ENCODE results near the gene PCBP3. TPM values are rescaled to one million over a fixed set of nuclear protein-coding genes. Genes with fewer than 3 reads are reported as not detected.

Gene PCBP3
- polyA plus RNA-seq, 1 donor from 2014 or later, result 1.4 TPM

DNA sequence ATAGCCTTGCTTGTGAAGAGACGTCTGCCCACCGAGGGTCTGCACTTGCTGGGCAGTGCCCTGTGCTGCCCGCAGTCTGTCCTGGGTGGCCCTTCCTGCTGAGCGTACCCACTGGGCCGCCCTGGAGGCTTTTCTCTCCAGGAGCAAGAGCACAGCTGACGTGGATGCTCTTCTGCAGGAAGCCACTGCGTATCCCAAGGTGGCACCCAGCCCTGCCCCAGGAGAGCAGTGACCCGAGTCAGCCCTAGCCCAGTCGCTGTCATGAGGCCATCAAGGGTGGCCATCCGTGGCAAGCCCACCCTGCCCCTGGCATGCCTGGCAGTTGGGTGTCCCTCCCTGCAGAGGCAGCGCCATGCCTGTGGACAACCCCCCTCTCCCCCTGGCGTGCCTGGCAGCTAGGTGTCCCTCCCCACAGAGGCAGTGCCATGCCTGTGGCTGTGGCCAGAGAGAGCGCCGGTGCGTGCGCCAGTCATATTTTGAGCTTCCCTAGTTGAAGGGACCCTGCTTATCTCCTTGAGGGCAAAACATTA is 286.8 kb downstream of the PCBP3 start:
- Mint-ChIP-seq H3K36me3 (no peaks in the 10 kb centered on the region), H3K4me1 (no peaks in the 10 kb centered on the region), H3K27ac (no peak overlapping the region), H3K9me3 (no peaks in the 10 kb centered on the region), H3K27me3 (peaks cover 8% of the 10 kb centered on the region), H3K4me3 (no peak overlapping the region)

DNA sequence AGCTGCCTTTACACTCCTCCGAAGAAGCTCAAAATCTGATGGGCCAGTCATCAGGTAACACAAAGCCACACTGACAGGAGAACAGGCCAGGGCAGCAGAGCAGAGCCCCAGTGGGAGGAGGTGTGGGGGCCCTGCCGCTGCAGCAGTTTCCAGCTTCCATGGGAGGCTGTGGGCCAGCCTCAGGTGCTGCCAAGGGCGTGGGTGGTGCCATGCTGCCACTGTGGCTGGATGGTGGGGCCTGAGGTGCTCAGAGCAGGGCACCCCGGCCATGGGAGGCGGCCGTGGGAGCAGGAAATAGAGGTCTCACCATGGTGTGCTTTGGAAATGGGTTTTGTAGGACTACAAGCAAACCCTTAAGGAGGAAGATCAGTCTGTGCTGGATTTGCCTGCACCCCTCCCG is 287.3 kb downstream of the PCBP3 start:
- Mint-ChIP-seq H3K4me3 (no peak overlapping the region), H3K27ac (no peak overlapping the region), H3K4me1 (no peaks in the 10 kb centered on the region), H3K9me3 (no peaks in the 10 kb centered on the region), H3K36me3 (no peaks in the 10 kb centered on the region), H3K27me3 (peaks cover 8% of the 10 kb centered on the region)

GRCh38 chr21:45931397-45931969 is 288.0 kb downstream of the PCBP3 start:
- no peaks in the 10 kb centered on the region for H3K36me3 Mint-ChIP-seq

GRCh38 chr21:45932922-45933502 is 289.5 kb downstream of the PCBP3 start:
- H3K27me3 Mint-ChIP-seq, result peaks cover 8% of the 10 kb centered on the region
- no peaks in the 10 kb centered on the region for H3K4me1 Mint-ChIP-seq
- peaks cover 2% of the 10 kb centered on the region for H3K36me3 Mint-ChIP-seq
- H3K4me3 Mint-ChIP-seq, result no peak overlapping the region
- H3K27ac Mint-ChIP-seq, result no peak overlapping the region
- no peaks in the 10 kb centered on the region for H3K9me3 Mint-ChIP-seq

More at GRCh38 chr21:45931397-45931969, 288.0 kb downstream of the PCBP3 start:
- Mint-ChIP-seq H3K4me3 (no peak overlapping the region), H3K9me3 (no peaks in the 10 kb centered on the region), H3K27me3 (peaks cover 8% of the 10 kb centered on the region), H3K27ac (no peak overlapping the region), H3K4me1 (no peaks in the 10 kb centered on the region)

DNA sequence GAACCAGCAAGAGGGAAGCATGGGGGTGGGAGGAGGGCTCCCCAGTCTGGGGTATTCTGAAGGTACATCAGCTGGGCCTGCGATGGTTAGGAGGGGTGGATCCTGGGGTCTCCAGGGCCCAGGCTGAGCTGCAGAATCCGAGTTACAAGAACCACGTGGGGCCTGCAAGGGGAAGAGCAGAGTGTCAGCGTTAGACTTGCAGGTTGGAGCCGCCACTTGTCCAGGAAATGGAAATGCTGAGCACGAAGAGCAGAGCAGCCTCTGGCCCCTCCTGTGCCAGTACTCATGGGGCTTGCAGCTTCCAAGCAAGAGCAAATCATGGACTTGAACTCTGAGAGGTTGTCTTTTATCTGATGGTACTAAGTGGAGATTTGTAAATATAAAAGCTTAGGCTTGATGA is 290.6 kb downstream of the PCBP3 start:
- Mint-ChIP-seq H3K4me1 (no peaks in the 10 kb centered on the region), H3K27ac (no peak overlapping the region), H3K36me3 (peaks cover 2% of the 10 kb centered on the region), H3K9me3 (no peaks in the 10 kb centered on the region), H3K4me3 (no peak overlapping the region), H3K27me3 (peaks cover 8% of the 10 kb centered on the region)

GRCh38 chr21:45934554-45934953 is 291.0 kb downstream of the PCBP3 start:
- Mint-ChIP-seq H3K4me3 (no peak overlapping the region), H3K9me3 (no peaks in the 10 kb centered on the region), H3K27me3 (peaks cover 8% of the 10 kb centered on the region), H3K36me3 (peaks cover 2% of the 10 kb centered on the region), H3K27ac (no peak overlapping the region), H3K4me1 (no peaks in the 10 kb centered on the region)

- peaks cover 2% of the 10 kb centered on the region for H3K36me3 Mint-ChIP-seq
- H3K4me1 Mint-ChIP-seq, result no peaks in the 10 kb centered on the region
- H3K27me3 Mint-ChIP-seq, result peaks cover 8% of the 10 kb centered on the region
- no peaks in the 10 kb centered on the region for H3K9me3 Mint-ChIP-seq
- H3K4me3 Mint-ChIP-seq, result no peak overlapping the region
- H3K27ac Mint-ChIP-seq, result no peak overlapping the region
Measured at GRCh38 chr21:45935628-45936027, 292.1 kb downstream of the PCBP3 start.

- Mint-ChIP-seq H3K27ac (no peak overlapping the region), H3K36me3 (peaks cover 2% of the 10 kb centered on the region), H3K9me3 (no peaks in the 10 kb centered on the region), H3K4me1 (no peaks in the 10 kb centered on the region), H3K27me3 (no peaks in the 10 kb centered on the region), H3K4me3 (peak overlapping the region in 1 of 4 donors; percentile 61)
Measured at GRCh38 chr21:45937721-45938452, 294.4 kb downstream of the PCBP3 start.

DNA sequence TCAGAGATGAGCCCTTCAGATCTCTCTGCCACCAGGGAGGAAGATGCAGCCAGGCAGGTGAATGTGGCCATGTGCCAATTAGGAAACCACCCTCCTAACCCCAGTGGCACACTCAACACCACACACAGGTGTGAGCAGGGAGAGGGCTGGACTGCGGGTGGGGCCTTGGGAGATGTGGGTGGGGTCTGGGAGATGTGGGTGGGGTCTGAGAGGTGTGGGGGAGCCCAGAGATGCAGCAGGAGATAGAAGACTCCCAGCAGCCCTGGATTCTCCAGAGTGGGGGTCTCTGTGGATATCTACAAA is 294.9 kb downstream of the PCBP3 start:
- H3K27me3 Mint-ChIP-seq, result no peaks in the 10 kb centered on the region
- no peaks in the 10 kb centered on the region for H3K9me3 Mint-ChIP-seq
- H3K4me3 Mint-ChIP-seq, result no peak overlapping the region
- no peaks in the 10 kb centered on the region for H3K4me1 Mint-ChIP-seq
- no peak overlapping the region for H3K27ac Mint-ChIP-seq
- H3K36me3 Mint-ChIP-seq, result peaks cover 3% of the 10 kb centered on the region

DNA sequence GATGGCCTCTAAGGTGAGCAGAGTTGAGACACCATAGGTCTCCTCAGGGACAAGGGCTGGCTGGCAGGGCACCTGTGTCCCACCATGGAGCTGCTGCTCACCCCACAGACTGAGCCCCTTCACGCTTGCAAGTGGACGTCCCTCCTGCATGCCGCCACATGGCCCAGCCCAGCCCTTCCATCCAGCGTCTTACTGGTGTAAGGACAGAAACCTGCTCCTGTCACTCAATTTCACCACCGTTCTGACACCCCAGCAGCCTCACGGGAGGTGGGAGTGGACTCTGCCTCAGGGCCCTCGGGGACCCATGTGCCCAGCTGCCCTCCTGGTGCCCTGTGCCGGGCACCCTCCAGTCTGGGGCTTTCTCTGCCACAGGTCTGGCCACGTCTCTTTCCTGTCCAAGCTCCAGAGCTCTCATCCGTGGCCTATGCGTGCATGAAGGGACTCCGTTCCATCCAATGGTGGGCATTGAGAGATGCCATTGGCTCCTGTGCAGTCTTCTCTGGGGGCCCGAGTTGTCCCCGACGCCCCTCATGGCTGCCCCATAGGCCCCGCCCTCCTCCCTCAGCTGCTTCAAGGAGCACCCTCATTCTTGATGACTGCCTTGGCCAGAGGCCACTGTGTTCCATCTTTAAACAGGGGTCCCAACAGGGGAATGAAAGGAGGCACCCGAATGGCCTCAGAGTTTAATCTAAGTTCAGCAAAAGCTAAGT is 295.4 kb downstream of the PCBP3 start:
- peaks cover 5% of the 10 kb centered on the region for H3K36me3 Mint-ChIP-seq
- H3K27me3 Mint-ChIP-seq, result no peaks in the 10 kb centered on the region
- H3K4me3 Mint-ChIP-seq, result no peak overlapping the region
- H3K27ac Mint-ChIP-seq, result no peak overlapping the region
- H3K9me3 Mint-ChIP-seq, result no peaks in the 10 kb centered on the region
- H3K4me1 Mint-ChIP-seq, result no peaks in the 10 kb centered on the region

DNA sequence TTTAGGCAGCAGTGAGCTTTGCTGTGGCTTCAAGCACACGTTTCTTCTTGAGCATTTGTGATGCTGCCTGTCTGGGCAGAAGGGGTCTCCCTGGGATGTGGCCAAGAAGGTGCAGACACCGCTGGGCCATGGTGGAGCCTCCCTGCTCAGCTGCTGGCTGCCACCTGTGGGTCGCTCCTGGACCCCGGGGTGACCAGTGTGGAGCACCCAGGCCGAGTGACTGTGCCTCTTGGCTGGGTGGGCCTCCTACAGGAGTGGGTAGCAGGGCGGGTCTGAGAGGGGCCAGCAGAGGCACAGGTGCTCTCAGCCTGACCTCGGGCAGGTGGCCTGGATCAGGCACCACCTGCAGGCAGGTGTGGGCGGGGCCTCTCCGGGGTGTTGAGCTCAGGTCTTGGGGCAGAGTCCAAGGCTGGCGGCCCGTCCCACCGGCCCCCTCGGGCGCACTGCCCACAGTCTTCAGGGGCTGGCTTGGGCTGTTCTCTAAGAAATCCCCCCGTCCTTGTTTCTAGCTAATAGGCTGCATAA is 296.1 kb downstream of the PCBP3 start:
- Mint-ChIP-seq H3K4me1 (no peaks in the 10 kb centered on the region), H3K27ac (no peak overlapping the region), H3K36me3 (peaks cover 5% of the 10 kb centered on the region)

DNA sequence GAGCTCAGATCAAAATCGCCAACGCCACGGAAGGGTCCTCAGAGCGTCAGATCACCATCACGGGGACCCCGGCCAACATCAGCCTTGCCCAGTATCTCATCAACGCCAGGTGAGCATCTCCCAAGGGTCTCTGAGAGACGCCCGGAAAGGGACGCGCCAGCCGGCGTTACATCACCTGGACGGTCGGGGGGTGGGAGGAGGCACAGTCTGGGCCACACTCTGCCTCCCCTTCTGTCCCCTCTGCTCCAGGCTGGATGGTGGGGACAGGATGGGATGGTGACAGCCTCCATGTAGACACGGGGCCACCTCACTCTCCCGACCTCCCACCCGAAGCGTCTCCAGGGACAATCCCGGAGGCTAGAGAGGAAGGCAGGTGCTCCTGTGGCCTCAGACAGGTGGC is 296.6 kb downstream of the PCBP3 start:
- peaks cover 5% of the 10 kb centered on the region for H3K36me3 Mint-ChIP-seq
- no peaks in the 10 kb centered on the region for H3K9me3 Mint-ChIP-seq
- H3K4me3 Mint-ChIP-seq, result no peak overlapping the region
- no peaks in the 10 kb centered on the region for H3K4me1 Mint-ChIP-seq
- H3K27me3 Mint-ChIP-seq, result no peaks in the 10 kb centered on the region
- H3K27ac Mint-ChIP-seq, result no peak overlapping the region

More for the DNA sequence above, 296.1 kb downstream of the PCBP3 start:
- Mint-ChIP-seq H3K4me3 (no peak overlapping the region), H3K9me3 (no peaks in the 10 kb centered on the region), H3K27me3 (no peaks in the 10 kb centered on the region)

GRCh38 chr21:45940621-45941337 is 297.3 kb downstream of the PCBP3 start:
- Mint-ChIP-seq H3K4me3 (no peak overlapping the region), H3K4me1 (no peaks in the 10 kb centered on the region), H3K27me3 (no peaks in the 10 kb centered on the region), H3K27ac (no peak overlapping the region), H3K36me3 (peaks cover 5% of the 10 kb centered on the region), H3K9me3 (no peaks in the 10 kb centered on the region)

GRCh38 chr21:45941338-45941710 is 297.8 kb downstream of the PCBP3 start:
- Mint-ChIP-seq H3K27me3 (no peaks in the 10 kb centered on the region), H3K4me3 (no peak overlapping the region), H3K27ac (no peak overlapping the region), H3K4me1 (no peaks in the 10 kb centered on the region), H3K9me3 (no peaks in the 10 kb centered on the region), H3K36me3 (peaks cover 5% of the 10 kb centered on the region)
